ENCODE data around the gene CCDC197. TPM values are rescaled to one million over a fixed set of nuclear protein-coding genes. Genes with fewer than 3 reads are reported as not detected.

CCDC197 gene
- total and polyA plus RNA-seq, 9 donors = not detected

- Histone ChIP-seq H3K9me3 (no peaks in the 10 kb centered on the region), H3K36me3 (no peaks in the 10 kb centered on the region), H3K4me3 (no peak overlapping the region), H3K27me3 (no peaks in the 10 kb centered on the region), H3K4me1 (ENCODE audit: insufficient read depth) (peaks cover 2% of the 10 kb centered on the region), H3K27ac (no peak overlapping the region)
- intact Hi-C loops (cut with DNase I) = no loop called here
- no peak for TF ChIP-seq POLR2A (IDR thresholded peaks at IDR 0.05)
- no peak for TF ChIP-seq EP300 (IDR thresholded peaks at IDR 0.05)
- TF ChIP-seq, protein P1, sequence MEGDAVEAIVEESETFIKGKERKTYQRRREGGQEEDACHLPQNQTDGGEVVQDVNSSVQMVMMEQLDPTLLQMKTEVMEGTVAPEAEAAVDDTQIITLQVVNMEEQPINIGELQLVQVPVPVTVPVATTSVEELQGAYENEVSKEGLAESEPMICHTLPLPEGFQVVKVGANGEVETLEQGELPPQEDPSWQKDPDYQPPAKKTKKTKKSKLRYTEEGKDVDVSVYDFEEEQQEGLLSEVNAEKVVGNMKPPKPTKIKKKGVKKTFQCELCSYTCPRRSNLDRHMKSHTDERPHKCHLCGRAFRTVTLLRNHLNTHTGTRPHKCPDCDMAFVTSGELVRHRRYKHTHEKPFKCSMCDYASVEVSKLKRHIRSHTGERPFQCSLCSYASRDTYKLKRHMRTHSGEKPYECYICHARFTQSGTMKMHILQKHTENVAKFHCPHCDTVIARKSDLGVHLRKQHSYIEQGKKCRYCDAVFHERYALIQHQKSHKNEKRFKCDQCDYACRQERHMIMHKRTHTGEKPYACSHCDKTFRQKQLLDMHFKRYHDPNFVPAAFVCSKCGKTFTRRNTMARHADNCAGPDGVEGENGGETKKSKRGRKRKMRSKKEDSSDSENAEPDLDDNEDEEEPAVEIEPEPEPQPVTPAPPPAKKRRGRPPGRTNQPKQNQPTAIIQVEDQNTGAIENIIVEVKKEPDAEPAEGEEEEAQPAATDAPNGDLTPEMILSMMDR (IDR thresholded peaks at IDR 0.05) = no peak
- WGBS, 3 donors = 76 to 78% (median 77%) methylated on average over 11 to 12 of the region's 12 CpGs
- DNase-seq = no peak
Observed at GRCh38 chr14:93987376-93987775, 9.7 kb upstream of the CCDC197 start.

DNA sequence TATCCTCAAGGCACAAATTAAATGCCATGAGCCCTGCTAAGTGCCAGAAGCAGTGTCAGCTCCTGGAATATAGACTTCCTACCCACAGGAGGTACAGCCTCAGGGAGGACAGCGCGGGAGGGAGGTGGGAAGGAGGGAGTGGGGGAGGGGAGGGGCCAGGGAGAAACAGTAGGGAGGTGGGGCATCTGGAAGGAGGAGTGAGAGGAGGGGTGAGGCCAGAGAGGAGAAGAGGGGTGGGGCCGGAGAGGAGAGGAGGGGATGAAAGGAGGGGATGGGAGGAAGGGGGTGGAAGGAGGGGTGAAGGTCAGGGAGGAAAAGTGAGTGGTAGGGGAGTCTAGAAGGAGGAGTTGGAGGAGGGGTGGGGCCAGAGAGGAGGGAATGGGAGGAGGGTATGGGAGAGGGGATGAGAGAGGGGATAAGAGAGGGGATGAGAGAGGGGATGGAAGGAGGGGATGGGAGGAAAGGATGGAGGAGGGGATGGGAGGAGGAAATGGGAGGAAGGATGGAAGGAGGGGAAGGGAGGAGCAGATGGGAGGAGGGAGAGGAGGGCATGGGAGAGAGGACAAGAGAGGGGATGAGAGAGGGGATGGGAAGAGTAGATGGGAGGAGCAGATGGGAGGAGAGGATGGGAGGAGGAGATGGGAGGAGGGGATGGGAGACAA, 9.2 kb upstream of the CCDC197 start:
- DNase-seq = no peak
- H3K4me1 ChIP-seq (ENCODE audit: insufficient read depth) = peaks cover 2% of the 10 kb centered on the region
- no peaks in the 10 kb centered on the region for H3K36me3 ChIP-seq
- no peak for TF ChIP-seq POLR2A (IDR thresholded peaks at IDR 0.05)
- WGBS, 3 donors = 57 to 64% (median 60%) methylated on average over 1 to 3 of the region's 3 CpGs
- no peak overlapping the region for H3K27ac ChIP-seq
- no peaks in the 10 kb centered on the region for H3K27me3 ChIP-seq
- H3K9me3 ChIP-seq = no peaks in the 10 kb centered on the region
- H3K4me3 ChIP-seq = no peak overlapping the region
- intact Hi-C loops (cut with DNase I) = no loop called here

GRCh38 chr14:93989939-93990338, 7.2 kb upstream of the CCDC197 start:
- no peak for DNase-seq
- intact Hi-C loops (cut with DNase I) = no loop called here
- no peak overlapping the region for H3K27ac ChIP-seq
- TF ChIP-seq, protein P1 (IDR thresholded peaks at IDR 0.05) = no peak
- TF ChIP-seq EP300 (IDR thresholded peaks at IDR 0.05) = no peak
- no peak for TF ChIP-seq POLR2A (IDR thresholded peaks at IDR 0.05)
- H3K4me3 ChIP-seq = no peak overlapping the region
- H3K4me1 ChIP-seq (ENCODE audit: insufficient read depth) = peaks cover 1% of the 10 kb centered on the region
- no peaks in the 10 kb centered on the region for H3K9me3 ChIP-seq
- H3K27me3 ChIP-seq = no peaks in the 10 kb centered on the region
- no peaks in the 10 kb centered on the region for H3K36me3 ChIP-seq
- WGBS, 3 donors = 57 to 60% (median 60%) methylated on average over 4 of the region's 4 CpGs

DNA sequence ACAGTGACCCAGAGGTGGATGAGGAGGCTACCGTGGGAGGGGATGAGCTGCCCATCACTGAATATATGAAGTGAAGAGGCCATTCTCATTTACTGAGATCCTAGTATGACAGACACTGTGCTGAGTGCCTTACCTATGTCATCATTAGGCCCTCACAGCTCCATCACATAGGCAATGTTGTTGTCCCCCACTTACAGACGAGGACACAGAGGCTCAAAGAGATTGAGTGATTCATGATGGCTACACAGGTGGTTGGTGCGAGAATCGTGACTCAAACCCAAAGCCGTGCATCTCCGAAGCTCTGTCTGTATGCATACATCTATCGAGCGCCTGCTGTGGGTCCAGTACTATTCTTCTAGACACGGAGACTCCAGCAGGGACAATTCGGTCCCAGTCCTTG, 5.9 kb upstream of the CCDC197 start:
- intact Hi-C loops (cut with DNase I) = no loop called here
- Histone ChIP-seq H3K4me3 (no peak overlapping the region), H3K9me3 (no peaks in the 10 kb centered on the region), H3K36me3 (no peaks in the 10 kb centered on the region), H3K4me1 (ENCODE audit: insufficient read depth) (peaks cover 4% of the 10 kb centered on the region), H3K27ac (no peak overlapping the region), H3K27me3 (no peaks in the 10 kb centered on the region)
- no peak for DNase-seq
- 80 to 89% (median 81%) methylated on average over 10 of the region's 10 CpGs for WGBS, 3 donors
- TF ChIP-seq EP300 (IDR thresholded peaks at IDR 0.05) (no peak), POLR2A (IDR thresholded peaks at IDR 0.05) (no peak)
- TF ChIP-seq, protein P1 (IDR thresholded peaks at IDR 0.05) = no peak

- Histone ChIP-seq H3K27ac (no peak overlapping the region), H3K36me3 (no peaks in the 10 kb centered on the region), H3K4me1 (ENCODE audit: insufficient read depth) (peaks cover 4% of the 10 kb centered on the region), H3K4me3 (no peak overlapping the region), H3K27me3 (no peaks in the 10 kb centered on the region), H3K9me3 (no peaks in the 10 kb centered on the region)
- DNase-seq = no peak
- 96 to 98% (median 96%) methylated on average over 4 of the region's 4 CpGs for WGBS, 3 donors
- no peak for TF ChIP-seq EP300 (IDR thresholded peaks at IDR 0.05)
- TF ChIP-seq, protein P1 (IDR thresholded peaks at IDR 0.05) = no peak
- TF ChIP-seq POLR2A (IDR thresholded peaks at IDR 0.05) = no peak
- intact Hi-C loops (cut with DNase I) = no loop called here
Observed at GRCh38 chr14:93991649-93992048, 5.5 kb upstream of the CCDC197 start.

All from ovary (tissue), 9 donors.